Osteoblast (primary cell): ENCODE measurements around the gene RASAL2. TPM values are rescaled to one million over a fixed set of nuclear protein-coding genes. Genes with fewer than 3 reads are reported as not detected.

ENCODE experiments used
- DNase-seq: peaks from one replicate; pipeline ENCODE4 v3.0.0; 2011; ENCODE audit warnings: low spot score, mixed read lengths; ENCODE audit not compliant: insufficient read length; ENCODE audit errors: missing footprints
- H2AFZ ChIP-seq: 2 replicates; pipeline ENCODE4 v1.6.0; 2011; ENCODE audit warnings: mild to moderate bottlenecking, low read length
- H3K27ac ChIP-seq: 2 replicates; pipeline ENCODE4 v1.5.1; 2011; ENCODE audit warnings: mild to moderate bottlenecking, low read depth, low read length, moderate library complexity
- H3K27me3 ChIP-seq: 2 replicates; pipeline ENCODE4 v1.6.0; 2012; ENCODE audit warnings: mild to moderate bottlenecking, control low read depth, inconsistent platforms, low read length, moderate library complexity; ENCODE audit not compliant: insufficient read depth
- H3K36me3 ChIP-seq: 2 replicates; pipeline ENCODE4 v1.5.1; 2011; ENCODE audit warnings: mild to moderate bottlenecking, low read length, control low read depth, moderate library complexity; ENCODE audit not compliant: insufficient read depth
- H3K4me1 ChIP-seq: 2 replicates; pipeline ENCODE4 v1.5.1; 2011; ENCODE audit warnings: mild to moderate bottlenecking, low read length, control low read depth, moderate library complexity; ENCODE audit not compliant: insufficient read depth
- H3K4me2 ChIP-seq: 2 replicates; pipeline ENCODE4 v1.6.0; 2011; ENCODE audit warnings: mild to moderate bottlenecking, low read length; ENCODE audit not compliant: insufficient read depth
- H3K4me3 ChIP-seq: fragments of 200-600 bp; sonication (generic); 3 replicates; pipeline ENCODE4 v1.5.1; 2012; ENCODE audit warnings: mild to moderate bottlenecking, low read length, inconsistent platforms; ENCODE audit not compliant: insufficient read depth
- H3K79me2 ChIP-seq: 2 replicates; pipeline ENCODE4 v1.6.0; 2012; ENCODE audit warnings: mild to moderate bottlenecking, low read length, control low read depth, inconsistent platforms; ENCODE audit not compliant: insufficient read depth
- H3K9me3 ChIP-seq: 2 replicates; pipeline ENCODE4 v1.5.1; 2011; ENCODE audit warnings: low read depth, low read length, control low read depth
- H4K20me1 ChIP-seq: 2 replicates; pipeline ENCODE4 v1.6.0; 2012; ENCODE audit warnings: mild to moderate bottlenecking, low read length, control low read depth; ENCODE audit not compliant: insufficient read depth
- total RNA-seq: library from RNA; depleted of rRNA; stranded (reverse); fragments of >200 nt; gene quantifications from 2 replicates; pipeline ENCODE4 v1.2.3, GENCODE V29; 2012
- TF ChIP-seq, protein P1 (sequence below): IDR thresholded peaks from 2 replicates; pipeline ENCODE4 v1.5.1; 2011; ENCODE audit warnings: mild to moderate bottlenecking, low read depth, low read length, moderate library complexity; ENCODE audit errors: extremely low read depth

Gene RASAL2
- total RNA-seq, 1 donor, result 59.4 TPM

GRCh38 chr1:178166429-178167024 is 72.6 kb downstream of the RASAL2 start:
- Histone ChIP-seq H3K4me3 (no peak overlapping the region), H2AFZ (no peak overlapping the region), H3K27me3 (no peaks in the 10 kb centered on the region), H3K4me2 (no peak overlapping the region), H3K79me2 (peaks cover 82% of the 10 kb centered on the region), H3K4me1 (peaks cover 10% of the 10 kb centered on the region), H4K20me1 (peaks cover 12% of the 10 kb centered on the region), H3K9me3 (no peaks in the 10 kb centered on the region), H3K36me3 (no peaks in the 10 kb centered on the region), H3K27ac (no peak overlapping the region)
- TF ChIP-seq, protein P1, sequence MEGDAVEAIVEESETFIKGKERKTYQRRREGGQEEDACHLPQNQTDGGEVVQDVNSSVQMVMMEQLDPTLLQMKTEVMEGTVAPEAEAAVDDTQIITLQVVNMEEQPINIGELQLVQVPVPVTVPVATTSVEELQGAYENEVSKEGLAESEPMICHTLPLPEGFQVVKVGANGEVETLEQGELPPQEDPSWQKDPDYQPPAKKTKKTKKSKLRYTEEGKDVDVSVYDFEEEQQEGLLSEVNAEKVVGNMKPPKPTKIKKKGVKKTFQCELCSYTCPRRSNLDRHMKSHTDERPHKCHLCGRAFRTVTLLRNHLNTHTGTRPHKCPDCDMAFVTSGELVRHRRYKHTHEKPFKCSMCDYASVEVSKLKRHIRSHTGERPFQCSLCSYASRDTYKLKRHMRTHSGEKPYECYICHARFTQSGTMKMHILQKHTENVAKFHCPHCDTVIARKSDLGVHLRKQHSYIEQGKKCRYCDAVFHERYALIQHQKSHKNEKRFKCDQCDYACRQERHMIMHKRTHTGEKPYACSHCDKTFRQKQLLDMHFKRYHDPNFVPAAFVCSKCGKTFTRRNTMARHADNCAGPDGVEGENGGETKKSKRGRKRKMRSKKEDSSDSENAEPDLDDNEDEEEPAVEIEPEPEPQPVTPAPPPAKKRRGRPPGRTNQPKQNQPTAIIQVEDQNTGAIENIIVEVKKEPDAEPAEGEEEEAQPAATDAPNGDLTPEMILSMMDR, result no peak
- DNase-seq, result no peak

- no peak overlapping the region for H2AFZ ChIP-seq
- peaks cover 12% of the 10 kb centered on the region for H4K20me1 ChIP-seq
- H3K9me3 ChIP-seq, result no peaks in the 10 kb centered on the region
- peaks cover 10% of the 10 kb centered on the region for H3K4me1 ChIP-seq
- H3K27me3 ChIP-seq, result no peaks in the 10 kb centered on the region
- H3K4me3 ChIP-seq, result no peak overlapping the region
- H3K79me2 ChIP-seq, result peaks cover 90% of the 10 kb centered on the region
- peak overlapping the region; percentile 7 for H3K4me2 ChIP-seq
- TF ChIP-seq, protein P1, result no peak
- no peaks in the 10 kb centered on the region for H3K36me3 ChIP-seq
- peak; percentile 65 for DNase-seq
- H3K27ac ChIP-seq, result peak overlapping the region; percentile 17
Observed at GRCh38 chr1:178168536-178168935, 74.6 kb downstream of the RASAL2 start.

GRCh38 chr1:178169649-178170048 is 75.7 kb downstream of the RASAL2 start:
- Histone ChIP-seq H3K9me3 (no peaks in the 10 kb centered on the region), H3K27me3 (no peaks in the 10 kb centered on the region), H3K4me2 (no peak overlapping the region), H3K4me1 (peaks cover 10% of the 10 kb centered on the region), H3K27ac (no peak overlapping the region), H3K36me3 (no peaks in the 10 kb centered on the region), H4K20me1 (peaks cover 16% of the 10 kb centered on the region), H2AFZ (no peak overlapping the region), H3K4me3 (no peak overlapping the region), H3K79me2 (peaks cover 89% of the 10 kb centered on the region)
- TF ChIP-seq, protein P1, result no peak
- no peak for DNase-seq

DNA sequence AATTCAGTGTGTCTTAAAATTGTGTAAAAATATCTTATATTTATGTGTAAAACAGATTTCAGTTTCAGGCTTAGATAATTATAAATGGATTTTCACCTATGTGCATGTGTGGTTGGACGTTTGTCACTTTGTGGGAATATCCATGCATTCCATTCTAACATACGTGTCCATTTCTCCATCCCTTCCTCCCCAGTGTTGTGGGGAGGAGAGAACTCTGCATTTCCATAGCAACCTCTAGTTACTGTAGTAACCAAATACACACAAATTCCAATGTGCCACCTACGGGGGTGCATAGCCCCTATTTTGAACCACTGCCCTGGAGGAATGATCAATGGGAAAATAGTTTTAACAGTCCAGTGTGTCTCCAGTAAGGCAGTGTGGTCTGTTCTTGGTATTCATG is 79.0 kb downstream of the RASAL2 start:
- Histone ChIP-seq H3K27me3 (no peaks in the 10 kb centered on the region), H3K9me3 (no peaks in the 10 kb centered on the region), H2AFZ (no peak overlapping the region), H3K4me2 (no peak overlapping the region), H3K4me1 (peaks cover 5% of the 10 kb centered on the region), H3K4me3 (no peak overlapping the region), H3K79me2 (peaks cover 90% of the 10 kb centered on the region), H3K36me3 (no peaks in the 10 kb centered on the region), H4K20me1 (peaks cover 13% of the 10 kb centered on the region), H3K27ac (peak overlapping the region; percentile 43)
- DNase-seq, result no peak
- TF ChIP-seq, protein P1, result no peak
